ENCODE measurements around the gene CFDP1.

The CFDP1 gene

DNA sequence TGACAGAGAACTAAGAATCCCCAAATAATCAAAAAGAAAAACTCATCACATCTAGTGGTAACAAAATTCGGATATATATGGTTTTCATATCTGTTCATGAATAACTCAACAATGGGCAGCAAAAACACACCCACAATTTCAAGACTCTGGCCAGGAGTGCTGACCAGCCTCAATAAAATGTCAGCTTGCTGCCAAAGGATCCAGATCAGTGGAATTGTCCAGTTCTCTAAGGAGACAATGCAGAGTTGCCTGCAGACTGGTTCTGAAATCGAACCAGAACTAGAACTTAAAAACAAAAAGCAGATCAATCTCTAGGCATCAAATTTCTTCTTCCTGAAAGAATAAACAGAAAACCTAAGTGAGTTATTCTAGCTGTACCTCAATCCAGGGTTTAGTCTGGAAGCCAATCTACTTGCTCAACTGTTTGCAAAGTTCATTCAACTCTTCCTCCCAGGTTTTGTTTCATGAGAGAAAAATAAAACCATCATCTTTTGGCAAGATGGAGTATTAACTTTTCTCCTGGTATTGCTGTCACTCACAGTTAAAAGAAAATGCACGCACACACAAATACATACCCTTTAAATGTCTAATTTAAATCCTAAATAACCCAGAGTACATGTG lies 61.0 kb downstream of the CFDP1 start:
- no peak for DNase-seq (ENCODE audit: low read depth)

DNA sequence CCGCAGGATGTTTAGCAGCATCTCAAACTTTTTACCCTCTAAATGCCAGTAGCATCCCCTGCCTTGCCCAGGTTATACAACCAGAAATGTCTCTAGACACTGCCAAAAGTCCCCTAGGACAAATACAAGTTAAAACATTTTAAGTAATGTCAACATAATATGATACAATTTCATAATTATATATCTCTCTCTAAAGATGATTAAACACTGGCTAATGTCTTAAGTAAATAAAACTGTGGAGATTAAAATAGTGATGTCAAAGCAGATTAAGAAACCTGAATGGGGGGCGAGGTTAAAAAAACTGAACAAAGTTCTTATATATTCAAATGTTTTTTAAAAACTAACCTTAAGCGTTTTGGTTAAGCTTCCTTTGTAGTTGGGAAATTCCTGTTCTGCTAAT lies 62.1 kb downstream of the CFDP1 start:
- no peak for DNase-seq (ENCODE audit: low read depth)

DNA sequence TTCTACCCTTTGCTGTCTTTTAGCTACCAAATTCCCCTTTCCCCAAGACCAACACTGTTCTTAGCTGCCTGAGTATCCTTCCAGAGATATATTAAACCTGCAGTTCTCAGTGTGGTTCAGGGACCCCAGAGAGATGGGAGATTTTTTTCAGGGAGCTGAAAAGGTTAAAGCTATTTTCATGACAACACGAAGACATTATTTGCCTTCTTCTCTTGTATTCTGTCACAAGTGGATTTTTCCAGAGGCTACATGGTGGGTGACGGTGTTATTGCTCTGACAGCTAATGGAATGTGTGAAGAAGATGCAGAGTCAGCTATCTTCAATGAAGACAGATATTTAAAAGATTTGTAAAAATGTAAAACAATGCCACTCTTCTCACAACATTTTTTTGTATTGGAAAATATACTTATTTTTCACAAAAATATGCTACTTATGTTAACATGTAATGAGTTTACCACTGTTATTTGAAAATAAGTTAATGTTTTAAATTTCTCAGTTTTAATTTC lies 69.0 kb downstream of the CFDP1 start:
- no peak for DNase-seq (ENCODE audit: low read depth)

DNA sequence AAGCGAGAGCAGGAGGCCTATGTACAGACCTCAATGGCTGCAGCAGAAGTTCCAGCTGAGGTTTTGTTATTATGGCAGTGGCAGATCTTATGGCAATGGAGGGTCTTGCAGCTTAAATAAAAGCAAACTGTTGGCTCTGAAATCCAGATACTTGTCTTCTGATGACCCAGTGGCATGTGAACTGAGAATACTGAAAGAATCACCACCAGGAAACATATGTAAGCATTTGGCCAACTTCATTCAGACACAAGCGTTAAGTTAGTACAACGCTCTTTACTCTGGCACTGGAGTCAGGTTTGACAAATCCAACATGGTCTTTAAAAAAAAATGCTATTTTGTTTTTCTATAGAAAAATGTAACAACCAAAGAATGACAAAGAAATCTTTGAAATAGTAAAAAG lies 70.5 kb downstream of the CFDP1 start:
- no peak for DNase-seq (ENCODE audit: low read depth)

DNA sequence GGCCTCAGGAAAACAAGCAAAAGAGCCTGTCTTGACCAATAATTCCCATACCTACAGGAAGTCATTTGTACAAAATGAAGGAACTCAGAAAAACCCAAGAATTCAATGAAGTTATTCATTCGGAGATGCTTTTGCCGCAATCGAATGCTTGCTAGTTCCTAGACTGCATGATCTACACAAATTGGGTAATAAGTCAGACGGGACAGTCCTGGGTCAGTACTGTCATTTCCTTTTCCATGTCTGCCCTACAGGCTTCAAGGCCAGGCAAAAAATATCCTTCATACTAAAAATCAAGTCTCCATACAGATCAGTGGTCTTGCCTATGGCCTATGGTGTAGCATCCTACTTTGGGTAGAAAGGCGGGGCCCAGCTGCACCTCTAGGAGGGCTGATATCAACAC lies 71.4 kb downstream of the CFDP1 start:
- no peak for DNase-seq (ENCODE audit: low read depth)

DNA sequence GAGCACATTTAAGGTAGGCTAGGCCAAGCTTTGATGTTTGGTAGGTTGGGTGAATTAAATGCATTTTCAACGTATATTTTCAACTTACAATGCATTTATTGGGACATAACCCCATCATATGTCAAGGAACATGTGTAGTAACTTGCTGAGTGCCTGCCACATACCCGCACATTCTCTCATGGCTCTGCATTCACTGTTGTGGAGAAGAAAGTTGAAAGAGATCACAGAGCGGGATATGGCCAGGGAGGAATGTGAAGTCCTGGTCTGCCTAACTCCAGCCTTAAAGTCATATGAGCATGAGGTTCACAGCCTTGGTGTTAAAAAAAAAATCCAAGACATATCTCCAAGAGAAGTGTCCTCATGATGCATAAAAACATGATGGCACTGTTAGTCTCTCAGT lies 79.1 kb downstream of the CFDP1 start:
- DNase-seq (ENCODE audit: low read depth), result no peak

DNA sequence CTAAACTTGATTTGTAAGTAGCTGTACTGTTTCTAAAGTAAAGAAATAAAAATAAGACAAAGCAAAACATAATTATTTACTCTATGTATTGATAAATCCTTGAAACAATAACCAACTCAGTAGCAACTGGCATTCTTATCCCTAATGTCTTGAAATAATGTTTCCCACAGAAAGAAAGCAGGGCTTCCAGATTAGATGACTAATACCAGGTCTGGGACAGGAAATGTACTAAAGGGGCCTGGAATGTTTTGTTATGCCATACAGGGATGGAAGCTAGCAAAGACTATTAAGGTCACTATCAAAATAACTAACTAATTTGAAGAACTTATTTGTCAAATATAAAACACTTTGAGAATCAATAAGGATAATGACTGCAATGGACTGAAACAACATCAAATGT lies 82.1 kb downstream of the CFDP1 start:
- DNase-seq (ENCODE audit: low read depth), result no peak

DNA sequence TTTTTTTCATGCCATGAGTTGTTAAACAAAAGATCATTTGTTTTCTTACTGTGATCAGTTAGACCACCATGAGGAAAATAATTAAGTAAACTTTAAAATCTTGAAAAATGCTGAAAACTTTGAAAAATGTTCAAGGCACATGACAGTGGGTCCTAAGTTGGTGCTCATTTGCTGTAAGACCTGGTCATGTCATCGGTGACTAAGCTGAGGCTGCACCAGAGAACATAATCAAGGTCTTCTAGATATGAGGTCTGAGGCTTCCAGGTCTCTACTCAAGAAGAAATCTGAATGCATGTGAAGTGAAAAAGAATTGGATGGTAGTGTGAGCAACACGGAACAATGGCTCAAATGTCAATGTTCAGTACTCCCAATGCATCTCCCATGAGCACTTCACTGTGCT lies 87.6 kb downstream of the CFDP1 start:
- DNase-seq (ENCODE audit: low read depth), result no peak

DNA sequence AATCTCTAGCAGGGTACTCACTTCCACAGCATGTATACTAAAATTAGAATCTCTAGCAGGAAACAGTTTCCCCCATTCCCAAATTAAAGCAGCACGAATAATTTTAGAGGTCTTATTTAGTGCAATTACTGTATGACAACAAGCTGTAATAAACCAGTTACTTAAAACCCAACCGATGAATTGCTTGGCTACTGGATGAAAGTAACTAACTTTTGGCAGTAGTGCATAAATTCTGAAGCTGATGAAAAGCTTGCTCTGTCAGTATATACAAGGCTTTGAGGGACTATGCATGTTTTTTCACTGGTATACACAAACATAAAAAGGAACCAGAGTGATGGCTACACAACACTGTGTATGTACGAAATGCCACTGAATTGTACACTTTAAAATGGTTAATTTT lies 89.4 kb downstream of the CFDP1 start:
- DNase-seq (ENCODE audit: low read depth), result no peak

DNA sequence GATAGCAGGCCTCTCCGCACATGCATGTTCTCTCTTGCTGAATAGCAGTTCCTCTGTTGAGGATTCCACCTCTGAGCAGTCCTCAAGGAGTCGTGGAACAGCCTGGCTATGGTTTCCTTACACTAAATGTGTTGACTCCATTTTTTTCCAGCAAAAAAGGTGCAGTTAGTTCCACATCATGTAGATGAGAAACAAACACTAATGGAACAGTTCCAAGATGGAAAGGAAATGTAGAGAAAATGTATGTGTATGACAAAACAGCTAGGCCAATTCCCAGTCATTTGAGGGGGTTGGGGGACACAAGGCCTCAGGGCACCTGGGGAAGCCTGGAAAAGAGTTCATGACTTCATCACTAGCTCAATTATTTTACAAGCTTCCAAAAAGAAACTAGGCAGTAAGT lies 90.0 kb downstream of the CFDP1 start:
- DNase-seq (ENCODE audit: low read depth), result no peak

DNA sequence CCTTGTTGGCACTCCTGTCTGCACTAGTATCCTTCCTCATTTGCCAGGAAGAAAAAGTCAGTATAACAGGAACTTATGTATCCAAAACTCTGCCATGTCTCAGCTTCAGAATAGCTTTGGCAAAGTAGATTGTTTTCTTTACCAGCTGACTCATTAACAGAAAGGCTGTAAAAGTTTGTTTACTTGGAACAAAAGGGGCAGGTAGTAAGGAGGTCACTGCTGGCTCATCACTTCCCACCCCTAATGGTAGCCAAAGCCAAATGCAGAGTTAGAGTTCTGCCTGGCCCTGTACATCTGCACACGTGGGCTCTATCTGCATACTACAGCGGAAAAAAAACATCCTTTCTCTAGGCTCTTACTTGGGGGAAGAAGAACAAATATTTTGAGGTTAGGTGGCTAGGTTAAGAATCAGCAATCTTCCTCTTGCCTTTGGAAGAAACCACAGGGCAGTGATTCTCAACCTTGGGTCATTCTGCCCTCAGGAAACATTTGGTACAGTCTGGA lies 90.9 kb downstream of the CFDP1 start:
- DNase-seq (ENCODE audit: low read depth), result no peak

DNA sequence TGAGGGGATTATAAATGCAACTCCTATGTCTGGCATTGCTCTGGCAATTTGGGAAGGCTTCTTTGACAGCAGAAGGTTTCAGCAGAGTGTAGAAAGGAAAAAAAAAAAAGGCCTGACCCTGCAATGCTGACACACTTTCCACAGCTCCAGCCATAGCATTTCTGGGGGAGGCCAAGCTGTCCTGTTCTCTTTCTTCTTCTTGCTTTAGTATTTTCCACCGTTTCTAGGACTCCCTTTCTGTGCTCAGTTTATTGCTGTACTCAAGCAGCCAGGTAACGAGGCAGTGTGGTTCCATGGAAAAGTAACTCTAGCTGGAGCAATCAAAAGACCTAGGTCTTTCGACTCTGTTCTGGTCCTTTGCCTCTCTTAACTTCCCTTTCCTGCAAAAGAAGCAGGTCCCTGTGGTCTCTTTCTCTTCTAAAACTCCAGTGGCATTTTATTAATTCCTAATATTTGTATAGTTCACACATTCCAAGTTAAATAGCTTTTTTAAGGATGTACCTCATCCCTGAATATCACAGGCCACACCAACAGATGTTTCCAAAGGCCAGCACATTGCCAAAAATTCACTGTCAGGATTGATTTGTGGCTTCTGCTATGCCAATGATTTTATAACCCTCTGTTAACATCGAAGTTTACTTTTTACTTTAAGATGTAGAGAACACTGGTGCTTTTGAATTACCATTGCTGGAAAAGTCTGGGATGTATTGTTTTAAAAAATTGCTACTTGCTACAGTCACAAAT lies 91.6 kb downstream of the CFDP1 start:
- no peak for DNase-seq (ENCODE audit: low read depth)

DNA sequence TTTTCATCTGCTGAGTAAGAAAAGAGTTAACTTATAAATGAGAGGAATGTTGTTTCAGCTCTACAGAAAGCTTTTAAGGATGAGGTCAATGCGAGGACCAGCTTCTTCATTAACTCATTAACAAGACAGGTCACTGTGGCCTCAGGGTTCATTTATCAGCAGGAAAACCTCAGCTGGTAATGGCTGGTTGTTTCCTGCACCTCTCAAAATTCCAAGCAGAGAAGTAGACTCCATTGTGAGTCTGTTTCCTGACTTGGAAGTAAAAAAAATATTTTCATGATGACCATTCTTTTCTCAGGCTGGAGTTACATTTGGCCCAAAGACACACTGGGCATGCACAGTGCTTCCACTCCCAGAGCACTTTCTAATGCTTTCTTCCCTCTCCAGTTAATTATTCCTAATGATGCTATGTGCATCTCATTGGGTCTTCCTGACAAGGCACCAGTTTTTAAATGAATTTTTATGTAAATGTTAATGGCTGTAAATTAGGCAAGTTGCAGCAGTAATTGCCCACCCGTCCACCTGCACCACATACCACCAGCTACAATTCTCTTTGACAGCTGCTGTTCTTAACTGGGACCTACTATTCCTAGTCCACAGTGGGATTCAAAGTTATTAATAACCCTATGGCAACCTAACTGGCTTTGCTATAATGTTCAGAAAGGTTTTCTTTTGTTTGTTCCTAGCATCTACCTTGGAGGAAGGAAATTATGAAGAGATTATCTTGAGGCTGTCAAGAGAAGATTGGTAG lies 92.4 kb downstream of the CFDP1 start:
- no peak for DNase-seq (ENCODE audit: low read depth)

DNA sequence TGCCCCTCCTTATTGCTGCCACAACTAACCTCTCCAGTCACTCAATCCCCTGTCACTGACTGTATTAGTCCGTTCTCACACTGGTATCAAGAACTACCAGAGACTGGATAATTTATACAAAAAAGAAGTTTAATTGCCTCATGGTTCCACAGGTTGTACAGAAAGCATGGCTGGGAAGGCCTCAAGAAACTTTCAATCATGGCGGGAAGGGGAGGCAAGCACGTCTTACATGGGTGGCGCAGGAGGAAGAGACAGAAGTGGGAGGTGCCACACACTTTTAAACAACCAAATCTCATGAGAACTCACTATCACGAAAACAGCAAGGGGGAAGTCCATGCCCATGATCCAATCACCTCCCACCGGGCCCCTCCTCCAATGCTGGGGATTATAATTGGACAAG lies 95.9 kb downstream of the CFDP1 start:
- no peak for DNase-seq (ENCODE audit: low read depth)

DNA sequence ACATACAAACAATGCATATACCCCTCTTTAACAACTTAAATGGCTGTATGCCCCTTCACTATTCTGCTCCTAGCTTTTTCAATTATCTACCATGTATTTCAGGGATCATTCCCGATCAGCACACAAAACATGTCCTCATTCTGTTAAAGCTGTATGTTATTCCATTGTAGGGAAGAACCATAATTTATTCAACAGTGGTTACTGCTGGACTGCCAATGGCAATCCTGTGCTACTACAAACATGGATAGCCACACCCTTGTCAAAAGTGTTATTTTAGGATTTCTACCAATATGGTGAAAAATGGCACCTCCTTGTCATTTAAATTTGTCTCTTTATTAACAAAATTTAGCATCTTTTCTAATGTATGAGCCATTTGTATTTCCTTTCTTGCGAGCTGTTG lies 96.8 kb downstream of the CFDP1 start:
- DNase-seq (ENCODE audit: low read depth), result no peak

DNA sequence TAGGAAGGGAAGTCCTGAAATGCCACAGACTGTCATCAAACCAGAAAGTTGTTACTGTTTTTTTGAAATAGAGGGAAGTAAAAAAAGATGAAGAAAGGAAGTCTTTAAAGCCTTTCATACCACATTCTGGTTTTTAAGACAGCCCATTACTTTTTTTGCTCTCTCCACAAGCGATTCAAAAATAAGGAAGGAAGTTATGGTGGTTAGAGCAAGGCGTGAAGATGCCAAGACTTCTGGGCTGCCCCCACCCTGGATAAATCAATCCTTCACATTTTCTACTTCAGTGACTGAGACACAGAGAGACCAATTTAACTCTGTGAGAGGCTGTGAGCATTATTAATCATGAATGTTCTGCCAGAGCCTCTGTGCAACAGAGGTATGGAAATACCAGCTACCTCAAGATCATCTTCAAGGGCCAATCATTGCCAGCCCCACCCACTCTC lies 99.6 kb downstream of the CFDP1 start:
- no peak for DNase-seq (ENCODE audit: low read depth)

DNA sequence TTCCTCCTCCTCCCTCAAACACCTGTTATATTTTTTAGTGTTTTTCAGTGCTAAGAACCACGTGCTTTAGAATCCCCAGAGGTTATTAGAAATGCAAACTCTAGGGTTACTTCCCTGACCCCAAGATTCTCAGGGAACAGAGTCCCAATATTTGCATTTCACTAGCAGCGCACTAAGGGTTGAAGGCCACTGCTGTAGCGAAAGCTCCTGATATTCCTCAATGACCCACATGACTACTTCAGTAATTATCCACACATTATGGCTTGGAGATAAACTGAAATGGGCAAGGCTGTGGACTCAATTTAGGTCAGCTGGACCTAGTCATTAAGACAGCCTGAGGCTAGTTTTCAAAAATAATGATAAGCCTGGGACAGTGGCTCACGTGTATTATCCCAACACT lies 103.4 kb downstream of the CFDP1 start:
- DNase-seq (ENCODE audit: low read depth), result no peak

DNA sequence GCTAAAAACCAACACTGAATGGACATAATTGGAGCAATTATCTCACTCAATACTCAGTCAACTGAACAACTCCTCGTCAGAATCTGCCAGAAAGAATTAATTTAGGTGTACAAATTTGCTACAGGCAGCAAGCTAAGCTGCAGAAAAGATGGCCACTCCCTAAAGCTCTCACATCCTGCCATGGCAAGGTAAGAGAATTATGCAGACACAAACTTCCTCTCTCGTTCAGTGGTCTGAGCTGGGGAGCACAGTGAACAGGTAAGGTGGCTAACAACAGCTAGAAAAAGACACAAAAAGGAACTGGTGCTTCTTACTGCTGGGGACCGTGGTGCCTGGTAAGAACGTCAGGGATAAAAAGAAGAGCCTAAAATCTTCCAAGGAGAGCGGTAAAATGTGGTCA lies 107.0 kb downstream of the CFDP1 start:
- DNase-seq (ENCODE audit: low read depth), result no peak

DNA sequence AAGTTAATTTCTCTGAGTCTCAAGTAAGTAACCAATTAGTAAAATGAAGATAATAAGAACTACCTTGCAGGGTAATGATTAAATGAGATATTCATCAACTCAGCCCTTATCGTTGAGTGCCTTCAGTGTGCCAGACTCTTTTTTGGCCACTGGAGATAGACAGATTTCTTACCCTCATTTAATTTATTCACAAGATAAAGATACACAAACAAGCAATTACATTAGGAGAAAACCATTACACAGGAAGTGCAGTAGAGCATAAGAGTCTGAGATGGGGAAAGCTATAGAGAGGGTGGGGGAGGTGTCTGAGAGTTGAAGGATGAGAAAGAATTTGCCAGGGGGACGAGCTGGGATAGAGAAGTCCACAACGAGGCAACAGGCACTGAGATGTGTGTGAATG lies 109.4 kb downstream of the CFDP1 start:
- no peak for DNase-seq (ENCODE audit: low read depth)

DNA sequence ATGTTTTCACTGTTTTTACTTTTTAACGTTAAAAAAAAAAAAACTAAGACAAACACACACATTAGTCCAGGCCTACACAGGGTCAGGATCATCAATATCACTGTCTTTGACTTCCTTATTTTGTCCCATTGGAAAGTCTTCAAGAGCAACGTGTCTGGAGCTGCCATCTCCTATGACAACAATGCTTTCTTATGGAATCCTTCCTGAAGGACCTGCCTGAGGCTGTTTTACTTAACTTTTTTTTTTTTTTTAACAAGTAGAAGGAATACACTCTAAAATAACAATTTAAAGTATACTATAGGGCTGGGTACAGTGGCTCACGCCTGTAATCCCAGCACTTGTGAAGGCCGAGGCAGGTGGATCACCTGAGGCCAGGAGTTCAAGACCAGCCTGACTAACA lies 110.1 kb downstream of the CFDP1 start:
- DNase-seq (ENCODE audit: low read depth), result no peak

DNA sequence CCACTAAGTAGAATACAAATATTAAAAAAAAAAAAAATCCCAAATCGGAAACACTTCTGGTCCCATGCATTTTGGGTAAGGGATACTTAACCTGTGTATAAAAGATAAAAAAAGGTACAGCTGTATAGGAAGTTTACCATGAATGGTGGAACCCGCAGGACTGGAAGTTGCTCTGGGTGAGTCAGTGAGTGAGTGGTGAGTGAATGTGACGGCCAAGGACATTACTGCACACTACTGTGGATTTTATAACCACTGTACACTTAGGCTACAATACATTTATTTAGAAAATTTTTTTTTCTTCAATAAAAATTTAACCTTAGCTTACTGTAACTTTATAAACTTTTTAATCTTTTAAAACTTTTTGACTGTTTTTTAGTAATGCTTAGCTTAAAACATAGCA lies 110.6 kb downstream of the CFDP1 start:
- DNase-seq (ENCODE audit: low read depth), result no peak

DNA sequence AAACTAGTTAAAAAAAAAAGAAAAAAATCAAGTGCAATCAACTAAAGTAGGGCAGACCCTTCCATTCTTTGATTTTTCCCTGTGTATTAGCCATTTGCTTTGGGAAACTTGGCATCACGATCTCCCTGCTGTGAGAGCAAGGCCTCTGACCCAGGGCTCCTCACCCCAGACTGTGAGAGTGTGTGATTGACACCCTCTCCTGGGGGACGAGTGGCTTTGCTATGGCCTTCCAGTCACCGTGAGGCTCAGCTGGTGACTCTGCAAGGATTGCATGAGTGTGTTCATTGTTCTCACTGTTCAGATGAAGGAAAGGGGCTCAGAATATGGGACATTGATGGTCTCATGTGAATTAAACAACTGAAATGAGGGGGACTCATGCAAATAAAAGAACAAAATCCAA lies 112.9 kb downstream of the CFDP1 start:
- no peak for DNase-seq (ENCODE audit: low read depth)
